Measurements from ENCODE around the gene NRL.
"Not testable (repeated sequence)": the region's sequence is repeated elsewhere in the genome, so short reads cannot be mapped to it uniquely, and the experiment has no call there.

The NRL gene

GRCh38 chr14:24051789-24052655, 62.7 kb downstream of the NRL start, which contains the start of gene CARMIL3:
Gene CARMIL3, plus strand, starts transcription at chr14:24052009. Its CDS starts 145 bp downstream, at chr14:24052154.
- DNase-seq = peak; percentile 55

- DNase-seq = no peak
Measured at GRCh38 chr14:24051176-24051788, 63.5 kb downstream of the NRL start.

DNA sequence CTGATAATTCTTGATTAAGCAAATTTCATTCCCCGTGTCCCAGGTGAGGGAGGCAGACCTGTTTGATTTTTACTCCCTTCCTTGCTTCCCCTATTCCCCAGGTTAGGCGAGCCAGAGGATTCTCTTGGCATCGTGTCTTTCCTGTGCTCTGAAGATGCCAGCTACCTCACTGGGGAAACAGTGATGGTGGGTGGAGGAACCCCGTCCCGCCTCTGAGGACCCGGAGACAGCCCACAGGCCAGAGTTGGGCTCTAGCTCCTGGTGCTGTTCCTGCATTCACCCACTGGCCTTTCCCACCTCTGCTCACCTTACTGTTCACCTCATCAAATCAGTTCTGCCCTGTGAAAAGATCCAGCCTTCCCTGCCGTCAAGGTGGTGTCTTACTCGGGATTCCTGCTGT, 64.0 kb downstream of the NRL start:
- not testable (repeated sequence) for DNase-seq

DNA sequence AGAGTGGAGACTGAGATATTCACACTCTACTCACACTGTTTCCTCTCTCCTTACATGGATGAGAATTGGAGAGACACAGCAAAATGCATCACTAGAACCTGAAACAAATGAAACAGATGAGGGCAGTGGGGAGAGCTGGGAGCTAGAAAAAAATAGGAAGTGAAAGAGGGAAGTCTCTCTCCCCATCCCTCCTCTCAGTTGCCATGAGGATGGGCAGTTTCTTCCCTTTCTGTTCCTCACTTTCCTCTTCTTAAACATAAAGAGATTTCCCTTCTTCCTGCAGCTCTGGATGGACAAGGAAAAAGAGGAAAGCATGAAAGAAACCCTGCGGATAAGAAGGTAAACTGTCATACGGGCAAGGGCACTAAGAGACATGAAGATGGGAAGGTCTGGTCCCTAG, 65.7 kb downstream of the NRL start:
- not testable (repeated sequence) for DNase-seq

GRCh38 chr14:24042746-24043145, 72.0 kb downstream of the NRL start:
- peak; percentile 72 for DNase-seq

DNA sequence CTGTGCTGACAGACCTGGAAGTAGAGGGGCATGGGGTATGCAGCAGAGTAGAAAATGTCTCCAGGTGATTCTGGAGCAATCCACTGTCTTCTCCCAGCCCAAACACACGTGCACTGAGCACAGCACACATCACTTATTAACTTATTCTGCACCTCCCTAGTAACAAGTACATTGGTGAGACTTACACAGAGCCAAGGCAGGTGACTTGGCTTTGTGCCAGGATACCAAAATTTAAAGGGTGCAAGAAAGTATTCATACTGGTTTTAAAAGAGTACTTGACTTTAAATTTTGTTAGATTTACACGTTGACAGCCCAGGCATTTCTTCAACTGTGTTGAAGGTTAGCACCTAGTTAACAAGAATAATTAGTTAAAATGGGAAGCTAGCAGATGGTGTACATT, 74.1 kb downstream of the NRL start:
- DNase-seq = no peak

DNA sequence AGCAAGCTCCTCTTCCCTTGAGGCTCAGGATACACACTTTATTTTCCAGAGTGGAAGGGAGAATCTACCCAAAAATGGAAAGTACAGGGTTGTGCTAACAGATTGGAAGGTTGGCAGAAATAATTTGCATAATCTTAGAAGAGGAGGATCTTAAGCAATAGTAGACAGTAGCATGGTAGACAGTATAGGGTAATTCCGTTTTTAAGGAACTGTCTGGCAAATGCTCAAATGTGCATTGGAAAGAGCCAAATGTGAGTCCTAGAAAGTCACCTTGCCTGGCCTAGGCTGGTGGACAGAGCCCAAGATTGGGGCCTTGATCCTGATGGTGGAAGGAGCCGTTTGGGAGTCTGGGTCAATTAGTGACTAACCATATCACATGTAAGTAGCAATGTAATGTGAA, 76.1 kb downstream of the NRL start:
- no peak for DNase-seq

DNA sequence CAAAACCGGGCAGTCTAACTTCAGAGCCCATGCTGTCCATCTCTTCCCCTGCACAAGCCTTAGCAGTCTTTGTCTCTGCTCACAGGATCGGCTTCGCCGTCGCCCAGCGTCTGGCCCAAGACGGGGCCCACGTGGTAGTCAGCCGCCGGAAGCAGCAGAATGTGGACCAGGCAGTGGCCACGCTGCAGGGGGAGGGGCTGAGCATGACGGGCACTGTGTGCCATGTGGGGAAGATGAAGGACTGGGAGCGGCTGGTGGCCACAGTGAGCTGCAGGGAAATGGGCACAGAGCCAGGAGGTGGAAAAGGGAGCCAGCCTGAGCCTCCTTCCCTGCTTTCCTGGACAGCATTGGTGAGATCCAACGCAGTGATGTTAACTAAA, 77.1 kb downstream of the NRL start:
- DNase-seq = peak; percentile 46

GRCh38 chr14:24036963-24037657, 77.6 kb downstream of the NRL start:
- DNase-seq = not testable (repeated sequence)

DNA sequence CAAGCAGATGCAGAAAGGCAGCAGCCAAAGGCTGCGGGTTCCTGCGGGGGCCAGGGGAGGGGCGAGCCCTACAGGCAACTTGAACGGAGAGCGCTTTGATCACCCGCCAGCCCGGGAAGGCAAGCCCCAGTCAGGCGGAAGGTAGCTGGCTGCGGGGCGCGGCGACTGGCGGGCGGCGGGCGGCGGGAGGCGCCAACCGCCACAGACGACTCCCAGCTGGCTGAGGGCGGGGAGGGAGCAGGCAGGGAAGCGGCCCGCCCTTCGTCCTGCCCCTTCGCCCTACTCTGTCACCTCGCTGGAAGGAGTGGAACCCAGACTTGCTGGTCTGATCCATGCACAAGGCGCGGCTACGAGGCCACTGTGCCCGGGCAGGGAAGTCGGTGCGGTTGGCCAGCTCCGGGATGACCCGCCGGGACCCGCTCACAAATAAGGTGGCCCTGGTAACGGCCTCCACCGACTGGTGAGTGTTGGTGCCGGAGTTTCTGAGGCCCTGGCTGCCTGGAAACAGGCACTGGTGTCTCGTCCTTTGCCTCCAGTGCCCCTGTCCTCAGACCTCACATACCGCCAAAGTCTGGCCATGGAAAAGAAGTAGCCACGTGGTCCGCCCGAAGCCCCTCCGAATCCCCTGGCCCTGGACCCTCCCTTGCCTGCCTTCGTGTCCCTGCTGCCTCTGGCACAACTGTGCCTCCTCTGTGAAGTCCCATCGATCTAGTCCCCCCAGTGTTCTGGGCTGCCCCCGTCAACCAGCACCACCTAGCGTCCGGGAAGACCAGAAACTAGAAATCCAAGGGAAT, 78.4 kb downstream of the NRL start:
- peak; percentile 85 for DNase-seq

DNA sequence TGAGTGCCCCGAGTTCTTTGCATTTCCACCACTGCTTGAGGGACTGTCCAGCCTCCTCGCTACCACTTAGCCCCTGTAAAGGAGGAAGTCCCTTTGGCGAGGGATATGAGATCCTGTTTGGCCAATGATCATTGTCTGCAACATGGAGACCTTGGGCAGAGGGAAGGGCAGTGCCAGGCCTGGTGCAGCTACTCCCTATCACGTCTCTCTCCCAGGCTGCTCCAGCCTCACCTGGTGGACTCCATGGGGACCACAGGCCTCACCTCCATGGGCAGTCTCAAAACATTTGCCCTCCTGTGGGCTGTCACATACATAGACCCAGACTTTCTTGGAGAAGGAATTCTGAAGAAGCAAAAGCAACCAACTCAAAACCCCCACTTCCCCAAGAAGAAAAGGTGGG, 79.0 kb downstream of the NRL start:
- DNase-seq = not testable (repeated sequence)

GRCh38 chr14:24032727-24033418, 81.9 kb downstream of the NRL start:
- DNase-seq = no peak

DNA sequence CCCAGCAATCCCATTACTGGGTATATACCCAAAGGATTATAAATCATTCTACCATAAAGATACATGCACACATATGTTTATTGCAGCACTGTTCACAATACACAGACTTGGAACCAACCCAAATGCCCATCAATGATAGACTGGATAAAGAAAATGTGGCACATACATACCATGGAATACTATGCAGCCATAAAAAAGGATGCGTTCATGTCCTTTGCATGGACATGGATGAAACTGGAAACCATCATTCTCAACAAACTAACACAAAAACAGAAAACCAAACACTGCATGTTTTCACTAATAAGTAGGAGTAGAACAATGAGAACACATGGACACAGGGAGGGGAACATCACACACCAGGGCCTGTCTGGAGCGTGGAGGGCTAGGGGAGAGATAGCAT, 83.4 kb downstream of the NRL start:
- not testable (repeated sequence) for DNase-seq

DNA sequence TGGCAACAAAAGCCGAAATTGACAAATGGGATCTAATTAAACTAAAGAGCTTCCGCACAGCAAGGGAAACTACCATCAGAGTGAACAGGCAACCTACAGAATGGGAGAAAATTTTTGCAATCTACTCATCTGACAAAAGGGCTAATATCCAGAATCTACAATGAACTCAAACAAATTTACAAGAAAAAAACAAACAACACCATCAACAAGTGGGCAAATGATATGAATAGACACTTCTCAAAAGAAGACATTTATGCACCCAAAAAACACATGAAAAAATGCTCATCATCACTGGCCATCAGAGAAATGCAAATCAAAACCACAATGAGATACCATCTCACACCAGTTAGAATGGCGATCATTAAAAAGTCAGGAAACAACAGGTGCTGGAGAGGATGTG, 85.1 kb downstream of the NRL start:
- DNase-seq = not testable (repeated sequence)

Measured in NCI-H446 treated with DMSO at 0.1 percent for 48 hours (cell line).